PC-9 (cell line): ENCODE results near the gene SEMA7A. TPM values are rescaled to one million over a fixed set of nuclear protein-coding genes. Genes with fewer than 3 reads are reported as not detected.

Experiments used
- BruUV-seq: library from RNA; stranded (reverse); fragments of 400-500 nt; replicated peaks from 2 replicates; lab custom pipeline; 2021; lab: Mats Ljungman, UMichigan
- CTCF ChIA-PET: fragments of 300-600 bp; sonication (Branson Sonifier 250); formaldehyde crosslinking; loops from one replicate; lab custom pipeline; 2022; ENCODE audit warnings: antibody characterized with exemption; lab: Charles Lee
- POLR2A ChIA-PET: fragments of 300-600 bp; sonication (Branson Sonifier 250); formaldehyde crosslinking; loops from one replicate; lab custom pipeline; 2022; ENCODE audit warnings: antibody characterized with exemption; ENCODE audit not compliant: unreplicated experiment; lab: Charles Lee
- DNase-seq, 2 experiments: peaks; one replicate each; pipeline versions ENCODE4 v3.0.0 to v3.0.0-alpha.2; 2015 to 2022; ENCODE audit warnings: mixed read lengths in 1 of 2
- H2AFZ ChIP-seq: fragments of 200-600 bp; sonication (generic); 2 replicates; pipeline ENCODE4 v1.8.1; 2017; ENCODE audit warnings: antibody characterized with exemption
- H3F3A ChIP-seq: fragments of 200-600 bp; sonication (generic); 2 replicates; pipeline ENCODE4 v1.8.1; 2017; ENCODE audit warnings: antibody characterized with exemption, mild to moderate bottlenecking, low read depth; ENCODE audit not compliant: insufficient read depth
- H3K27ac ChIP-seq: fragments of 200-600 bp; sonication (generic); 2 replicates; pipeline ENCODE4 v1.6.1; 2016; ENCODE audit warnings: mixed run types
- H3K27me3 ChIP-seq: fragments of 200-600 bp; sonication (generic); 2 replicates; pipeline ENCODE4 v1.6.1; 2016; ENCODE audit warnings: low read depth, mixed run types; ENCODE audit not compliant: insufficient read depth
- H3K36me3 ChIP-seq: fragments of 200-600 bp; sonication (generic); 2 replicates; pipeline ENCODE4 v1.6.1; 2016; ENCODE audit warnings: low read depth, mixed run types
- H3K4me1 ChIP-seq: fragments of 200-600 bp; sonication (generic); replicated peaks from 2 replicates; pipeline ENCODE4 v1.6.1; 2016; ENCODE audit warnings: mixed run types; ENCODE audit not compliant: insufficient read depth
- H3K4me2 ChIP-seq: fragments of 200-600 bp; sonication (generic); 2 replicates; pipeline ENCODE4 v1.6.1; 2017; ENCODE audit warnings: mixed run types
- H3K4me3 ChIP-seq: fragments of 200-600 bp; sonication (generic); 2 replicates; pipeline ENCODE4 v1.6.1; 2016; ENCODE audit warnings: mixed run types
- H3K79me2 ChIP-seq: fragments of 200-600 bp; sonication (generic); 2 replicates; pipeline ENCODE4 v1.6.1; 2017; ENCODE audit warnings: low read depth, mixed run types
- H3K9me2 ChIP-seq: fragments of 200-600 bp; sonication (generic); 2 replicates; pipeline ENCODE4 v1.8.1; 2017; ENCODE audit warnings: mild to moderate bottlenecking; ENCODE audit not compliant: insufficient read depth
- H3K9me3 ChIP-seq: fragments of 200-600 bp; sonication (generic); 2 replicates; pipeline ENCODE4 v1.8.1; 2016; ENCODE audit warnings: low read depth; ENCODE audit not compliant: insufficient read depth
- H4K20me1 ChIP-seq: fragments of 200-600 bp; sonication (generic); 2 replicates; pipeline ENCODE4 v1.8.1; 2017; ENCODE audit not compliant: insufficient read depth
- EZH2 ChIP-seq: fragments of 200-600 bp; sonication (generic); IDR thresholded peaks from 2 replicates; pipeline ENCODE4 v1.8.0; 2017; ENCODE audit warnings: antibody characterized with exemption, low read depth
- intact Hi-C: fragments of 100-400 bp; cut with micrococcal nuclease; formaldehyde crosslinking; loops from one replicate; pipeline ENCODE4 v1.10.0; 2022; ENCODE audit not compliant: unreplicated experiment
- total RNA-seq: library from RNA; stranded (reverse); gene quantifications from 2 replicates; pipeline ENCODE4 v1.2.3, GENCODE V29; 2021
- TF ChIP-seq, protein P1 (sequence below): fragments of 200-600 bp; sonication (generic); conservative IDR thresholded peaks from 2 replicates; pipeline ENCODE4 v1.6.1; 2017; ENCODE audit warnings: mixed run types, antibody characterized with exemption, mild to moderate bottlenecking, moderate library complexity

SEMA7A gene
- total RNA-seq, 1 experiment from 2014 or later, result 8.3 TPM

DNA sequence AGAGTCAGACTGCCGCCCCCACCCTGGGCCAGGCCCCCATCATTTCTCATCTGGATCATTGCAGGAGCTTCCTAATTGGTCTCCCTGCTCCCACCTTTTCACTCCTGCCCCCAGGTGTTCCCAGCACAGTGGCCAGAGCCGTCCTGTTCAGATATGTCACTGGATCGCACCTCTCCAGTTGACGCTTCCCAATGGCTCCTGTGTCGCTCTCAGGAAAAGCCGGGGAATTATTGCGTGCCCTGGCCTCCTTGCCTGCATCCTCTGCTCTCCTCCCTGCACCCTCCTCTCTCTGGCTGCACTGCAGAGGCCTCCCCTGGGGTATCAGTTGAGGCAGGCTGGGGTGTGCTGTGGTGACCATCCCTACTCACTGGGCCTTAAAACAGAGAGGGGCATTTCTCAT, 40.9 kb downstream of the SEMA7A start:
- no peak overlapping the region for H3K4me3 ChIP-seq
- H2AFZ ChIP-seq, result no peak overlapping the region
- no peaks in the 10 kb centered on the region for H4K20me1 ChIP-seq
- TF ChIP-seq, protein P1, sequence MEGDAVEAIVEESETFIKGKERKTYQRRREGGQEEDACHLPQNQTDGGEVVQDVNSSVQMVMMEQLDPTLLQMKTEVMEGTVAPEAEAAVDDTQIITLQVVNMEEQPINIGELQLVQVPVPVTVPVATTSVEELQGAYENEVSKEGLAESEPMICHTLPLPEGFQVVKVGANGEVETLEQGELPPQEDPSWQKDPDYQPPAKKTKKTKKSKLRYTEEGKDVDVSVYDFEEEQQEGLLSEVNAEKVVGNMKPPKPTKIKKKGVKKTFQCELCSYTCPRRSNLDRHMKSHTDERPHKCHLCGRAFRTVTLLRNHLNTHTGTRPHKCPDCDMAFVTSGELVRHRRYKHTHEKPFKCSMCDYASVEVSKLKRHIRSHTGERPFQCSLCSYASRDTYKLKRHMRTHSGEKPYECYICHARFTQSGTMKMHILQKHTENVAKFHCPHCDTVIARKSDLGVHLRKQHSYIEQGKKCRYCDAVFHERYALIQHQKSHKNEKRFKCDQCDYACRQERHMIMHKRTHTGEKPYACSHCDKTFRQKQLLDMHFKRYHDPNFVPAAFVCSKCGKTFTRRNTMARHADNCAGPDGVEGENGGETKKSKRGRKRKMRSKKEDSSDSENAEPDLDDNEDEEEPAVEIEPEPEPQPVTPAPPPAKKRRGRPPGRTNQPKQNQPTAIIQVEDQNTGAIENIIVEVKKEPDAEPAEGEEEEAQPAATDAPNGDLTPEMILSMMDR, result no peak
- no peak for TF ChIP-seq EZH2
- H3K9me2 ChIP-seq, result no peaks in the 10 kb centered on the region
- CTCF ChIA-PET, result no interaction called here
- H3K79me2 ChIP-seq, result no peaks in the 10 kb centered on the region
- no peaks in the 10 kb centered on the region for H3K9me3 ChIP-seq
- no peaks in the 10 kb centered on the region for H3K27me3 ChIP-seq
- no peaks in the 10 kb centered on the region for H3K36me3 ChIP-seq
- no peak overlapping the region for H3K4me2 ChIP-seq
- no peak for DNase-seq
- peaks cover 67% of the 10 kb centered on the region for H3K4me1 ChIP-seq
- H3K27ac ChIP-seq, result no peak overlapping the region
- BruUV-seq, result no TSS peak
- POLR2A ChIA-PET, result no interaction called here
- intact Hi-C loops, result no loop called here
- H3F3A ChIP-seq, result peaks cover 6% of the 10 kb centered on the region; the same call in 1 of the 2 replicates

DNA sequence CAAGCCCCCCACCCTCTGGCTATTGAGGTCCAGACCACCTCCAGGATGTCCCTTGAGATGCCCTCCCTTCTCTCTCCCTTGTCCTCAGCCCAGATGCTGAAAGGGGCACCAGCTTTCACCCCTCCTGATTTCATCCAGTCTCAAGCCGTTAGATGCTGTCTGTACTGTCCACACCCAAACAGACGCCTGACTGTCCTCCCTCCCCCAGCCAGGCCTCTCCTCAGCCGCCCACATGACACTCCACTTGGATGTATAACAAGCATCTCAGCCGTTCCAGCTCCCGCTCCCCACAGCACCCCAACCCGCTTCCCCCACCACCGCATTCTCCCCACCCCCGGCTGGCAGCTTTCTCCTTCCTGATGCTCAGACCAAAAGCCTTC, 41.3 kb downstream of the SEMA7A start:
- Histone ChIP-seq H3K4me1 (peaks cover 66% of the 10 kb centered on the region), H3K4me2 (no peak overlapping the region), H3K36me3 (no peaks in the 10 kb centered on the region), H3K27ac (no peak overlapping the region), H3K4me3 (no peak overlapping the region), H2AFZ (no peak overlapping the region), H3K9me3 (no peaks in the 10 kb centered on the region), H3K79me2 (no peaks in the 10 kb centered on the region), H3K27me3 (no peaks in the 10 kb centered on the region), H4K20me1 (no peaks in the 10 kb centered on the region), H3K9me2 (no peaks in the 10 kb centered on the region), H3F3A (peaks cover 6% of the 10 kb centered on the region; the same call in 1 of the 2 replicates)
- BruUV-seq, result no TSS peak
- no peak for TF ChIP-seq EZH2
- TF ChIP-seq, protein P1, result no peak
- POLR2A ChIA-PET, result no interaction called here
- CTCF ChIA-PET, result no interaction called here
- intact Hi-C loops, result no loop called here
- DNase-seq, result no peak

DNA sequence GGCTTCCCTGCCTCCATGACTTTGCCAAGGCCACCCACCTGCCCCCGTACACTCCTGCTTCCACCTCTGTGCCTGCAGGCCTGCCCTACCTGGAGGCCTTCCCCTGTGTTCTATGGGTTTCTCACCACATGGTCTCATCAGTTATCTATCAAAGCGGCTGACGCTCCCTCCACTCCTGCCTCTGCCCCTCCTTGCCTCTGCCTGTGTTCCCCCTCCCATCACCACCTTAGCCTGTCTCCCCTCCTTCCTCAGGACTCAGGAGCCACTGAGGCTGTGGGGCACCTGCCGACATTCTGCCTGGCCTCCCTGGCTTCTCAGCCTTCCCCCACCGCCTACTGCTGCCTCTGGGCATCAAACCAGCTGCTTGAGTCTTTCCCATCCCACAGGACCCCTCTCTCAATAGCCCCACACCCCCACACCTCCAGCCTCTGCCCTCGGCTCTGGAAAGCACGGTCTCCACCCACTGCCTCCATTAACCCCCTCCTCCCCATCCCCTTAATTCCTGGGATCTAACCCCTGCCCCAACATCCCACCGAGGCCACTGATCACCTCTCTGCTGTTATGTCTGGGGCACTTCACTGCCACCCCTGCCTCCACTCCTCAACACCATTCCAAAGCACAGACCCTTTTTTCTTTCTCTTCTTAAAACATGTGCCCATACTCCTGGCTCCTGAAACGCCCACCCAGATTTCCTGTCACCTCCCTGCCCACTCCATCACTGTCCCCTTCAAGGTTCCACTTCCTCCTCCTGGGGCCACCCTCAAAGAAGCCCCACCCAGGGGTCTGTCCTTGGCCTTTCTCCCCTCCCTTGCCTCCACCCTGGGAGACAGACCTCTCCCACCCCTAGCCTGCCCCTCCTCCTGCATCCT, 41.9 kb downstream of the SEMA7A start:
- Histone ChIP-seq H3K4me3 (no peak overlapping the region), H3K9me3 (no peaks in the 10 kb centered on the region), H2AFZ (no peak overlapping the region), H3K4me2 (no peak overlapping the region; the same call in 1 of the 2 replicates), H3K27ac (no peak overlapping the region), H3K4me1 (peaks cover 62% of the 10 kb centered on the region), H3K9me2 (no peaks in the 10 kb centered on the region), H3F3A (peaks cover 6% of the 10 kb centered on the region; the same call in 1 of the 2 replicates), H3K79me2 (no peaks in the 10 kb centered on the region), H4K20me1 (no peaks in the 10 kb centered on the region), H3K36me3 (no peaks in the 10 kb centered on the region), H3K27me3 (no peaks in the 10 kb centered on the region)
- intact Hi-C loops, result no loop called here
- POLR2A ChIA-PET, result no interaction called here
- CTCF ChIA-PET, result no interaction called here
- BruUV-seq, result no TSS peak
- DNase-seq, result no peak
- TF ChIP-seq, protein P1, result no peak
- TF ChIP-seq EZH2, result no peak
